Daoy (cell line): ENCODE measurements around the gene FBXL7. TPM values are rescaled to one million over a fixed set of nuclear protein-coding genes. Genes with fewer than 3 reads are reported as not detected.

Source experiments
- DNase-seq: peaks from one replicate; pipeline ENCODE4 v3.0.0-alpha.2; 2015; ENCODE audit warnings: low read depth
- total RNA-seq: library from RNA; depleted of rRNA; stranded (reverse); fragments of >200 nt; shearing (Covaris generic); gene quantifications from 2 replicates; pipeline ENCODE4 v1.2.3, GENCODE V29; 2014

The FBXL7 gene
- total RNA-seq, 1 experiment from 2014 or later, result 3.0 TPM

DNA sequence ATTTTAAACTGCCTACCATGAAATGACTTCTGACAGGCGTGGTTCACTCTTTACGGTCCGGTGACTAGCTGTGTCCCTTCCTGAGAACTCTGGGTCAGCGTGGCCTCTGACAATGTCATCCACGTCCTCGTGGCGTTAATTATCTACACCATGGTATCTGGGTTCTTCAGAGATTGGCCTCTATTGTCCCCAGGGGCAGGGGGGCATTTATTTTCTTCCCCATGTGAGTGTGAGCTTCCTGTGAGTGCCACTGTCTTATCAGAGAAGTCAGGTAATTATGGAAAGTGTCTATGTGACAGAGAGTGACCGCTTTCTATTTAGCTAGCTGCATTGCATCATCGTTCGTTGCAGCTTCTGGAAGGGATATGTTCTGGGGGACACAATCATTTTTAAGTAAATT is 77.2 kb downstream of the FBXL7 start:
- no peak for DNase-seq

DNA sequence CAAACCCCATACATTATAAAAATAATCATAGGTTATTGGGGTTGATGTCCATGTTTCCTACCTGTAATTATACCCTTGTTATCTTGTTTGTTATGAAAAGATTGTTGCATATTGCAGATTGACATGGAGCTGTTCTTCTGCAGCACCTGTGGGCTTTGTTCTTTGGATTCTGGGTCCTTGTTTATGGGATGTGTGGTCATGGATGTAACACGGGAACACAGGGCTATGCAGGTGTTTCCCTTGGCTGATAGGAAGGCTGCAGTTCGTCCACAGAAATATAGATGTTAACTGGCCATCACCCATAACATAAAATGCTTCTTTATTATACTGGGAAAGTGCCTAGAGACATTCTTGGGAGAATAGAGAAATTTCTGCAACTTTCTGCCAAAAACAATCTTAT is 77.9 kb downstream of the FBXL7 start:
- DNase-seq, result no peak

DNA sequence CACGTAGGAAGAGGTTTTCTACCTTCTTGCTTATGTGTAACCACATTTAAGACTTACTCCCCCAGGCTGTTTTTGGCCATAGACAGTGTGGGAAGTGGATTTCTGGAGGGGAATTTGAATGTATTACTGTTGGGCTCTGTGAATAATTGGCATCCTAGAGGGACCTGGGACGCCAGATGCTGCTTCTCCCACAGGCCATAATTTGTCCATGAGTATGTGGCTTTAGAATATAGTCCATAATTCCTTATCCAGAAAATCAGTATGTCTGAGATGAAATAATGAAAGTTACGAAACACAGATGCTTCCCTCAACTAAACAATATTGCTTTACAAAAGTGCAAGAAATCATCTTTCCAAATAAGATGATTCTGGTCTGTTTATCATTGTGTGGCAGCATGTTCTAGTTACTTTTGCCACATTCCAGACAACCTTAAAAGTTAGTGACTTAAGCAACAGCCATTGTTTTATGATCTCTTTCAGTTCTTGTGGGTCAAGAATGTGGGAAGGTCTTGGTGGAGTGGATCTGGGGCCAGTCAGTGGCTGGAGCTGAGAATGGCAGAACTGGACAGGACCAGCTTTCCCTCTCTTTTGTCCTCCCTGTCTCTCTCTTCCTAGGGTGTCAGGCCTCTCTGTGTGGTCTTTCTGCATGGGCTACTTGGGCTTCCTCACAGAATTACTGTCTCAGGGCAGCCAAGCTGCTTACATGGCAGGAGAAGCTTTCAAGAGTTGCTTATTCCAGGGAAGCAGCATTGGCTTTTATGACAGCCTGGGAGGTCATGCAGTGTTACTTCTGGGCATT is 79.4 kb downstream of the FBXL7 start:
- no peak for DNase-seq

DNA sequence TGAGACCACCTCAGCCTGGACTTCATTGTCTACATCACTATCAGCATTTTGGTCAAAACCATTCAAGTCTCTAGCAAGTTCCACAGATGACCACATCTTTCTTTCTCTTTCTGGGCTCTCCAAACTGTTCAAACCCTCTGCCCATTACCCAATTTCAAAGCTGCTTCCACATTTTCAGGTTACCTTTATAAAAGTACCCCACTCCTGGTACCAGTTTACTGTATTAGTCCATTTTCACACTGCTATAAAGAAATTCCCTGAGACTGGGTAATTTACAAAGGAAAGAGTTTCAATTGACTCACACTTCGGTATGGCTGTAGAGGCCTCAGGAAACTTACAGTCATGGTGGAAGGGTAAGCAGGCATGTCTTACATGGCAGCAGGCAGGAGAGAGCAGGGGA is 84.5 kb downstream of the FBXL7 start:
- DNase-seq, result no peak

DNA sequence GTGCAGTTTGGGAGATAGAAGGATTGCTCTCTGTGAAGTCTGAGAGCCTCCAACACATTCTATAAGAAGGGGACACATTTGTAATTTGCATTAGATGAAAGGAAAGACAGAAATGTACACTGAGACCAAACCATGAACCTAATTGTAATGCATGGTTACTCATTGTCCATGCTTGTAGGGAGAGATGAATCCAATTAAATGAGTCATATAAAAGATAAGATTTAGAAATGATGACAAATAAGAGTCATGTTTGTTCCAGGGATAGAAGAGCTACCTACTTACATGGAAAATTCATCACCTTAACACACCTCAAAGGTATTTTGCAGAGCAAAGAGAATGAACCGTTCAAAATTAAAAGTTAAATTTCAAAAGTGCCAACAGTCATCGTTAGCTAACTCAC is 85.1 kb downstream of the FBXL7 start:
- DNase-seq, result no peak

DNA sequence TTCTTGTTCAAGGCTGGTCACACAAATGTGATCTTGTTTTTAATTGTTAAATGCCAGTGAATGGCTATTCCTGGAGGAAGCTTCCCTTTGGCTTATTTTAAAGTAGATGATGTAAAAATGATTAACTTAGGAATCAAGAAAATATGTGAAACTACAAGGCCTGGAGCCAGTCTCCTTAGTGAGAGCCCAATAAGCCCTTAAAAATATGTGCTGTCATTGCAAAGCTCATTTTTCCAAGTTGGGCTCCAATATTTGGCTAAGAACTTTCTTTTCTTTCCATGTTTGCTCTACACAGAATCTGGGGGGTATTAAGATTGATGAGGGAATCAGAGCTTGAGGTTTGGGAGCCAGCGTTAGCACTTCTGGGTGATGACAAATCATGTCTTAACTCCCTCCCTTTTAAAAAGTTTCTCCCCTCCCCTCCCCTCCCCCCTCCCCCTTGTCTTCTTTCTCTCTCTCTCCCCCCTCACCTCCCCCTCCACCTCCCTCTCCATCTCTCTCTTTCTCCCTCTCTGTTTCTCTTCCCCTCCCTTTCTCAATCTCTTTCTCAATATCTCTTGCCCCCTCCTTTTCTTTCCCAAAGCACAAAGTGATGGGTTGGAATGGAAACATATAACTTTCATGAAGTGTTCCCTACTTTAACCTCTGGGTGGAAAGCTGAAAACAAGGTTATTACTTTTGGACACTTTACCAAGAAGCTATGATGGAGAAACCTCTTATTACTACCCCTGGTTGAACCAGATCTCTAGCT is 86.0 kb downstream of the FBXL7 start:
- no peak for DNase-seq

DNA sequence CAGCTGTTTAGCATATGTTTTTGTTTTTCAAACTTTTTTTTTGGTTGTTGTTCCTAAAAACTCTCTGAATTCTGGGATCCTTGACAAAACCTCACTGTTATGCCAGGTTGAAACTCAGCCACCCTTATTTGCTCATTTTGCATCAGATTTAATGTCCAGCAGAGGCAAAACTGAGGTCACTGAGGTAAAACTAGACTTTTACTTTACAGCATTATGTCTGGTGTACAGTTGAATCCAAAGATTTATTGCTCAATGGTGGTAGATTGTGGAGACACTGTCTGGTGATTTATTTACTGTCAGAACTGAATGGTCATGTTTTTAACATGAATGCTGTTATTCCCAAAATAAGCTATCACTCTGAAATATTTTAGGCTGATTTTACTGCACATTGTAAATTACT is 87.9 kb downstream of the FBXL7 start:
- DNase-seq, result no peak

DNA sequence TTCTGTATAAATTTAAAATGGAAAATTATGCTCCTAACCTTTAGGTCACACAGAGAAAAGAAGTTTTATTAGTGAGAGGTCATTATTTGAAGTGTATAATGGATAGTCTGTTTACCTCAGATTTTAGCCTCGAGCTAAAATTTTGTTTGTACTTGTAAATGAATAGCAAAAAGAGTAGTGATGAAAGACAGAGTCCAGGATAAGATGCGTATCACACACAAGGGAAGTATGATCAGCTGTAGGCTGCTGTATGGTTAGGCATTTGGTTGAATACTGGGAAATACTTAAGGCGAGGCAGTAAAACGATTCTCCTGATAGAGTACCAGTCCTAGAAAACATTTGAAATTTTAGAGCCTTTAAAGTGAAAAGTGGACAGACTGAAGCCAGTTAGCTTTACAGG is 92.7 kb downstream of the FBXL7 start:
- no peak for DNase-seq

DNA sequence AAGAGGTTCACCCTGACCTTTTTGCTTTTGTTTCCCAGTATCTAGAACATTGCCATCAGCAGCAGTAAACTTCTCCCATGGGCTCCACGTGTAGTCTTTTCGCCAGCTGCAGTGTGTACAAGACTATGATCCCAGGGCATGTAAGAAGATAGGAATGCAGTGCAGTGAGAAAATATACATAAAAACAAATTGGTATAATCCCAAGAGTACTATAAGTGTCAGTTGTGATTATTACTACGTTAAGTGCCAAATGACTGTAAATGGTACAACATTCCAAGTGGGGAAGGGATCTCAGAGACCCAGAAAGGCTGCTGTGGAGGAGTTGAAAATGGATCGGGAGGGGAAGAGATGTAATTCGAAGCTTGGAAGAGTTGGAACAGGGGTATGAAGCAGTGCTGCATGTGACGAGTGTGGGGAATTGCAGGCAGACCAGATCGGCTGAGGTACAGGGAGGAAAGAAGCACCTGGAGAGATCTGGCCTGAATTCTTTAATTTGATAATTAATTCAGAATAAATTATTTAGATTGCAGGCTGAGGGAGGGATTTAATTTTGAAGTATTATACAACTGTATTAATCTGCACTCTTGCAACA is 95.1 kb downstream of the FBXL7 start:
- no peak for DNase-seq

DNA sequence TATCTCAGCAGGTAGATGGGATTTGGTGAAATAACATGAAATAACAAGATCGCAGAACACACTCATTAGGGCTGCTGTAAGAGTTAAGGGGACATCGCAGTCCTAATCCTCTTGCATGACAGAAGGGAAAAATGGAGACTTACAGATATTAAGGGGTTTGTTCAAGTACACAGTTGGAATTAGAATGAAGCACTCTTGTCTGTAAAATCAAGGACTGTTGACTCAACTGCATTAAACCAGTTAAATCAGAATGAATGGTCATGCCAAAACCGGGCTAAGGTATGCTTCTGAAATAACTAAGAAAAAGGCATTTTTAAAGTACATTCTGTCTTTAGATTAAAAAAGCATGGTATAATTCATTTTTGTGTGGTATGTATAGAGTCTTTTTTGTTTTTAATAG is 95.9 kb downstream of the FBXL7 start:
- no peak for DNase-seq

DNA sequence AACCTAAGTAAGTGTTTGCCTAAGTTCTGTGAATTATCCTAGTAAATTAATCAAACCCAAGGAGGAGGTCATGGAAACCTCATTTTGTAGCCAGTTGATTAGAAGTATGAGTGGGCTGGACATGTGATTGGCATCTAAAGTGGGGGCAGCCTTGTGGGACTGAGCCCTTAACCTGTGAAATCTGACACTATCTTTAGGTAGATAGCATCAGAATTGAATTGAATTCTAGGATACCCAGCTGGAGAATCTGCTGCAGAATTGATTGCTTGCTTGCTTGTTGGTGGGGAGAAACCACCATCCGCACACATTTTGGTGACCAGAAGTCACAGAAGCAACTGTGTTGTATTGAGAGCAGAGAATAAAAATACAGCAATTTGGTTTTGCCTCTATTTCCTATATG is 97.0 kb downstream of the FBXL7 start:
- no peak for DNase-seq

DNA sequence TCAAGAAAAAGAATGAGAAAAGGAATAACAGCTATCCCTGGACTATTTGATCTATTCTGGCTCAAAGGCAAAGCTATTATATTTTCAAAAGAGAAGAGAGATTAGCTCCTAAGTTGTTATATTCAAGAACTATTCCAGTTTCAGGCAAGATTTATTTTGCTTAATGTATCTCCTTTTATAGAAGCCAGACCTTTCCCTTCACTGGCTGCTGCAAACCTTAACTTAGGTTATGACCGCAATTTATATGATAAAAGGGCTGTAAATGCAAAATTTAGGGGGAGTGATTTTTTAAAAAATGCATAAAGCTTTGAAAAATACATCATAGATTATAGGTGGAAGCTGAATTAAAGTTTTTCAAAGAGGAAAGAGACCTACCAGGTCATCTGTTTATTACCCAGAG is 97.8 kb downstream of the FBXL7 start:
- DNase-seq, result no peak

DNA sequence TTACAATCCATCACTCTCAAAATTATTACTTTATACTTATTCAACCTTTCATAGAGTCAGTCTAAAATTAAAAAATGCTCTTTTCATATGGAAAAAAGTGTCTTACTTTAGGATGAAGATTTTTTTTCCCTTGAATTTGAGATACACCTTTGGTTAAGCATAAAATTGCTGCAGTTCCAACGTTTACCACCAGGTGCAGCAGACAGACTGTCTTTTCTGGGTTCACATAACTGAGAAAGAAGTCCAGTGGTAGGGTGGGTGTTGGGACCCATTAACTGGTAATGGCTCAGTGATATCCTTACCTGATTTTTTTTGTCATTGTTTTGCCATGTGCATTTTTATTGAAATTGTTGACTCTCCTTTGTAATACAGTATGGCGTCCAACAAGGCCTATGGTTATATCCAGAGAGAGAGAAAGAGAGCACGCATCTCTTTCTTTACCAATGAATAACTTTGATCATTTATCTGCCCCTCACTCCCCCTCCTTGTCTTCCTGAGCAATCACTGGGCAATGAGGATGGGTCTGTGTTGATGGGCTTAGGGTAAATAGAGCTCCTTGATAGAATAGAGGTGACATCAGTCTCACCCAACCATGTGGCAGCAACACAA is 98.4 kb downstream of the FBXL7 start:
- DNase-seq, result peak; percentile 37

DNA sequence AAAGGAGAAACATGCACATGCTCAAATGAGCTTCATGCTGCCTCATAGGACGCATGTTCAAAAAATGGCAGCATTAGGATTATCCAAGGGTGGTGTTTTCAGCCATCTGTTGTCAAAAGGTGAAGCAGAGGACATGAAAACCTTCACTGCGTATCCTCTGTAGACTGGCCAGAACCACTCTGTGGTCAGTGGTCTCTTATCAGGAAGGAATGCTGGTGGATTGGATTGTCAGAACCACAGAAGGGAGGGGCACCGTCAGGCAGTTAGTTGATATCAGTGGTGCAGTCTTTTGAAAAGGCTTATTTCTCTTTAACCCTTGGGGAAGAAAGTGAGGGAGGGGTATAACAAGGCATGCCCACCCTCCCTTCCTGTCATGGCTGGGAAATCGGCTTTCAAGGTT is 100.1 kb downstream of the FBXL7 start:
- DNase-seq, result peak; percentile 14

DNA sequence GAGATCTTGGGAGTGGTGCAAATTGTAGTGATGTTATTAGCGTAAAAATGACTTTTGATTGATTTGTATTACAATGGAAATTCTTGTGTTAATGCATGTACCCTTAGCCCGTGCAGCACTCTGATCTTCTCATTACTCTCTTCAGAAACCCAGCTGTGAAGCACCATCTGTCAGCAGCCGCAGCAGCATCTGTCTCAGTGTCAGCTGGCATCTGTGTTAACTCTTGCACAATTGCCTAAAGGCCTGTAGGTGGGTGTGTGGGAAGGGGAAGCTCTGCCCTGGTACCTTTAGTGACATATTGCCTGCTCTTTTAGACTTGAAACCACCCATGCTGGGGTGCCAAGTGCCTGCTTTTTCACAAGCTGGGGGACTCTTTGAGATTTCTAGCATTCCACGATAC is 101.3 kb downstream of the FBXL7 start:
- DNase-seq, result no peak

DNA sequence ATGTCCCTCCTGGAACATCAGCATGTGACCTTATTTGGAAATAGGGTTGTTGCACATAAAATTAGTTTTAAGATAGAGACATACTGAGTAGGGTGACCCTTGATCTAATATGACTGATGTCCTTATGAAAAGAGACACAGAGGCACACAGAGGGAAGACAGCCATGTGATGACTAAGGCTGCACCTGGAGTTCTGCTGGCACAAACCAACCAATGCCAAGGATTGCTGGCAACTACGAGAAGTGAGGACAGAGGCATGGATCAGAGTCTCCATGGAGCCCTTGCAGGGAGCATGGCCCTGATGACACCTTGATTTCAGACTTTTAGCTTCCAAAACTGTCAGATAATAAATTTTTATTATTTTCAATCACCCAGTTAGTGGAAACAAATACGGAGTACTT is 101.9 kb downstream of the FBXL7 start:
- DNase-seq, result no peak

DNA sequence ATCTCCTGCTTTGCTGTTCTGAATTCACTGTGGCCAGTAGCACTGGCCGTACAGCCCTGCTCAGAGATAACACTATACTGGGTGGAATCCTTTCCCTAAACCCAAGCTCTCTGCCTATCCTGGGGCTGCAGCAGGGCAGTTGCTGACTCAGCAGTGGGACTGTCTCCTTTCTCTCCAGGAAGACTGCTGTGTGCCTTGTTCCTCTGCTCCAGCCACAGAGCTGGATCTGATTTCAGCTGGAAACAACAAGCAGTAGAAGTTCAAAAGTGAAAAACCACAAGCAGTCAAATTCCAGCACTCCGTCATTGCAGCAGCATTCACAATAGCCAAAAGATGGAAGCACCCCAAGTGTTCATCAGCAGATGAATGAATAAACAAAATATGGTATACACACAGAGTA is 105.0 kb downstream of the FBXL7 start:
- no peak for DNase-seq

DNA sequence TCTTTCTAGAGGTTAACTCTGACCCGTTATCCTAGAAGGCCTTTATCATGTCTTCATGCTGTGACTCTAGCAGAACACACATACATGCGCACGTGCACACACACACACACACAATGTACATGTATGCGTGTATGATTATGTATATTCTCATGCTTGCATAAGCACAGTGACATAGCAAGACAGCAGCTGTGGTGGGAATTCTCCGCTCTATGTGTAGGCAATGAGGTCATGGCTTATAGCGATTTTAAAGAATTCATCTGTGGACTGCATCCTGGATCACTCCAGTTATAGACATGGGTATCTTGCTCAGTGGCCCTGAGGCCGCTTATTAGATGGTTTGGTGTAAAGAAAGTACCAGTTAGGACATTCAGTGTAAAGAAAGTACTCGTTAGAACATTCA is 106.2 kb downstream of the FBXL7 start:
- no peak for DNase-seq

DNA sequence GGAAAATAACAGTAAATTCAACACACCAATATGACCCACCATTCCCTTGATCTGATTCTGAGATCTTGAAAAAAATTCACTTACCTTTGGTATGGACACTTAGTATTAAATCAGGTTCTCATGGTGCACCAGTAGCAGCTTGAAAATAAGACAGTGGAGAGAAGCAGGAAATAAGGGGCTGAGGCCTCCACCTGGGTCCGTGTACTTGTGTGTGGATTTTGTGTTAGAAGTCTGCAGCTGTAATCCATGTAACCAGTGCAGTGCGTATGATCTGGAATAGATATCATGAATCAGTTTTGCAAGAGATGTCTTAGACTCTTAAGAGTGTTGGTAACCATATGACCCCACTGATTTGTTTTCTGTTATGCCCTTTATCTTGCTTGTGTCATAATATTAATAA is 107.1 kb downstream of the FBXL7 start:
- no peak for DNase-seq

DNA sequence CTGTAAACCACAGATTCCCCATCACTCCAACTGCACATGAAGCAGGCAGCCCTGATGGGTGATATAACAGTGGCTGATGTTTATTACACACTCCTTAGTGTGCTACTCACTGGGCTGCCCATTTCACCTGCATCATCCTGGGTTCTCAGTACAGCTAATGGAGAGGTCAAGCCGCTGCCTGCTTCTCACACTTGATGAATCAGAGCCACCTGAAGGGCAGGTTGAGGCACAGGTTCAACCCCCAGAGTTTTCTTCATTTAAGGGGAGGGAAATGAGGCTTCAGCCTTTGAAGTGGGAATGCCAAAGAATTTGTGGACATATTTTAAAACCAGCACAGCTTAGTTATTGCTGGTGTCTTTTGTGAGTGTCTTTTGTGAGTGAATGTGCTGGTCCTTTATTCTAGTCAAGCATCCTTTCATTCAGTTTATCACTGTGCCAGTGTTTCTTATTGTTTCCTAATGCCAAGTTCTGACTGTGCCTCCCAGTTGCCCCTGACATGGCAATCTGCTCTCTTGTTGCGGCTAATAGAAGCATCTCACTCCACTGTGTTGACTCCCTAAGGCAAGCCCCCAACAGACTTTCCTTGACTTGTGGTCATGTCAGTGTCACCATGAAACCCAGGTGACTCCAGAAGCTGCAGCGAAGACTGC is 109.2 kb downstream of the FBXL7 start:
- DNase-seq, result no peak

DNA sequence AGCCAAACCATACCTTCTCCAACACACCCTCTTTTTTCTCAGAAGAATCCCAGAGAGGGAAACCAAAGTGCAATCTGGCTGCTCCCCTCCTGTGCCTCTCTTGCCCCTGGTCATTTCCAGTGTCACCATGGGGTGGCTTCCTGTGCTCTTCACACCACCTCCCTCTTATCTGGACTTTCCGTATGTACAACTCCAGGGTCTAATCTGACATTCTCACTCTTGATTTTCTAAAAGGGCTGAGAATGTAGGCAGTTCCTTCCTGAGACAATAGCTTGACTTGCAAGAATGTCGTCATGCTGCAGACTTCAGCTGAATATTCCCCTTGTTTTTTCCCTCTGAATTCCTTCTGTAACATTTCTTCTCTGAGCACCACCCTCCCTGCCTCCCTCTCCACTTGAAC is 110.2 kb downstream of the FBXL7 start:
- DNase-seq, result no peak

DNA sequence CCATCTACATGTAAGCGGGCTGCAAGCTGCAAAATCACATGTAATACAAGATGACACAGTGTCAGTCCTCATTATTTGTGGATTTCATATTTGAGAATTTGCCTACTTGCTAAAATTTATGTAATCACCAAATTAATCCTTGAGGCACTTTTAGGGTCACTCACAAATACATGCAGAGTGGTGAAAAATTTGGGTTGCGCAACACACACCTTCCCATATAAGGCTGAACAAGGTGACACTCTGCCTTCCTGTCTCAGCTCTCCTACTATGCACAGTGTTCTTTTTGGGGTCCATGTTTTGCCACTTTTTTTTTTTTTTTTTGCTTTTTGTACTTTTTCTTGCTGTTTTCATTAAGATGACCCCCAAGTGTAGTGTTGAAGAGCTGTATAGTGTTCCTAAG is 111.0 kb downstream of the FBXL7 start:
- DNase-seq, result no peak
